ENCODE measurements around the gene CDK11A.
"Not testable (repeated sequence)": the region's sequence is repeated elsewhere in the genome, so short reads cannot be mapped to it uniquely, and the experiment has no call there.

Gene CDK11A

DNA sequence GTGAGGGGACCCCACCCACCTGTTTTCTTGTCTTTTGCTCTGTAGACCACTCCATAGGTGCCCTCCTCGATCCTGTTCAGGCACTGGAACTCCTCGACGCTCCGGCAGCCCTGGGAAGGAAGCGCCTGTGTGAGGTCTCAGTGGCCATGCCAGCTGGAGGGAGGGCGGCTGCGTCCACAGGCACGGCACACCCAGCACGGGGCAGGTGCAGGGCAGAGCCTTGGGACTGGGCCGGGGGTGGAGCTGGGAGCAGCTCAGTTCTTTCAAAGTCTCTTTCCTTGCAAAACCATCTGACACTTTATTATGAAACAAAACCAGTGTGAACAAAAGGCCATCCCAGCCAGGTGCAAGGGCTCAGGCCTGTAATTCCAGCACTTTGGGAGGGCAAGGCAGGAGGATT, 18.5 kb downstream of the CDK11A start:
- H3K27ac ChIP-seq; H3K36me3 ChIP-seq (replicated peaks); H3K4me3 ChIP-seq (ENCODE audit: low read depth, low read length); H3K27me3 ChIP-seq (replicated peaks); in situ Hi-C loops (cut with HindIII; ENCODE audit: low pct_ligation_motif_present, low sequenced_read_pairs); DNase-seq: not testable (repeated sequence)

- H3K27ac ChIP-seq; DNase-seq; in situ Hi-C loops (cut with HindIII; ENCODE audit: low pct_ligation_motif_present, low sequenced_read_pairs); H3K36me3 ChIP-seq (replicated peaks); H3K4me3 ChIP-seq (ENCODE audit: low read depth, low read length); H3K27me3 ChIP-seq (replicated peaks): not testable (repeated sequence)
Observed at GRCh38 chr1:1704284-1704957, 19.7 kb downstream of the CDK11A start.

DNA sequence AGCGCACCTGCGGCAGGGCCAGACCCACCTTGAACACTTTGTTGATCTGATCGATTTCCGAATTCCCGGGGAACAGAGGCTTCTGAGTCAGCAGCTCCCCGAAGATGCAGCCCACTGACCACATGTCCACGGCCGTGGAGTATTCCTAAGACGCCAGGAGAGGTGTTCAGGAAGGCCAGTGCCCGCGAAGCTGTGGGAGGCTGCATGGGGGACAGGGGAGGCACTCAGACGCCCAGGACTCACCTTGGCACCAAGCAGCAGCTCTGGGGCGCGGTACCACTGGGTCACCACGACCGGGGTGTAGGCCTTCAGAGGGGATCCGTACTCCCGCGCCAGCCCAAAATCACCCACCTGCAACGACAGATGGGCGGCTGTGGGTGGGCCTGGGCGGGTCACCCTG, 20.4 kb downstream of the CDK11A start:
- Histone ChIP-seq H3K27me3 (replicated peaks) (no peaks in the 10 kb centered on the region), H3K4me3 (ENCODE audit: low read depth, low read length) (no peak overlapping the region), H3K27ac (no peak overlapping the region), H3K36me3 (replicated peaks) (no peaks in the 10 kb centered on the region)
- no peak for TF ChIP-seq CTCF (IDR thresholded peaks at IDR 0.05; ENCODE audit: low read depth, low read length, missing control alignments)
- in situ Hi-C loops (cut with HindIII; ENCODE audit: low pct_ligation_motif_present, low sequenced_read_pairs), result no loop called here
- DNase-seq, result no peak

GRCh38 chr1:1702506-1702905, 21.7 kb downstream of the CDK11A start:
- in situ Hi-C loops (cut with HindIII; ENCODE audit: low pct_ligation_motif_present, low sequenced_read_pairs); DNase-seq; H3K27me3 ChIP-seq (replicated peaks); H3K27ac ChIP-seq; H3K4me3 ChIP-seq (ENCODE audit: low read depth, low read length); H3K36me3 ChIP-seq (replicated peaks): not testable (repeated sequence)

GRCh38 chr1:1700557-1700956, 23.6 kb downstream of the CDK11A start:
- H3K4me3 ChIP-seq (ENCODE audit: low read depth, low read length); H3K36me3 ChIP-seq (replicated peaks); H3K27me3 ChIP-seq (replicated peaks); in situ Hi-C loops (cut with HindIII; ENCODE audit: low pct_ligation_motif_present, low sequenced_read_pairs); DNase-seq; H3K27ac ChIP-seq: not testable (repeated sequence)

DNA sequence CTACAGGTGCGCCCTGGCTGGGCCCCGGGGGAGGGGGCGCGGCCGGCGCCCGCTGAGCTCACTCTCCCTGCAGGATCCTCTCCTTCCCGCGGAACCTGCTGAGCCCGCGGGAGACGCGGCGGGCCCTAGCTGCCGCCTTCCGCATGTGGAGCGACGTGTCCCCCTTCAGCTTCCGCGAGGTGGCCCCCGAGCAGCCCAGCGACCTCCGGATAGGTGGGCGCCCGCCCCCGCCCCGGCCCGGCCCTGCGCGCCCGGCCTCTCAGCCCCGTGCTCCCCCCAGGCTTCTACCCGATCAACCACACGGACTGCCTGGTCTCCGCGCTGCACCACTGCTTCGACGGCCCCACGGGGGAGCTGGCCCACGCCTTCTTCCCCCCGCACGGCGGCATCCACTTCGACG, 24.1 kb downstream of the CDK11A start:
- H3K36me3 ChIP-seq (replicated peaks); H3K27me3 ChIP-seq (replicated peaks); DNase-seq; in situ Hi-C loops (cut with HindIII; ENCODE audit: low pct_ligation_motif_present, low sequenced_read_pairs); H3K27ac ChIP-seq; H3K4me3 ChIP-seq (ENCODE audit: low read depth, low read length): not testable (repeated sequence)

- H3K27me3 ChIP-seq (replicated peaks); H3K27ac ChIP-seq; H3K36me3 ChIP-seq (replicated peaks); H3K4me3 ChIP-seq (ENCODE audit: low read depth, low read length); in situ Hi-C loops (cut with HindIII; ENCODE audit: low pct_ligation_motif_present, low sequenced_read_pairs); DNase-seq: not testable (repeated sequence)
Observed at GRCh38 chr1:1699061-1699460, 25.1 kb downstream of the CDK11A start.

DNA sequence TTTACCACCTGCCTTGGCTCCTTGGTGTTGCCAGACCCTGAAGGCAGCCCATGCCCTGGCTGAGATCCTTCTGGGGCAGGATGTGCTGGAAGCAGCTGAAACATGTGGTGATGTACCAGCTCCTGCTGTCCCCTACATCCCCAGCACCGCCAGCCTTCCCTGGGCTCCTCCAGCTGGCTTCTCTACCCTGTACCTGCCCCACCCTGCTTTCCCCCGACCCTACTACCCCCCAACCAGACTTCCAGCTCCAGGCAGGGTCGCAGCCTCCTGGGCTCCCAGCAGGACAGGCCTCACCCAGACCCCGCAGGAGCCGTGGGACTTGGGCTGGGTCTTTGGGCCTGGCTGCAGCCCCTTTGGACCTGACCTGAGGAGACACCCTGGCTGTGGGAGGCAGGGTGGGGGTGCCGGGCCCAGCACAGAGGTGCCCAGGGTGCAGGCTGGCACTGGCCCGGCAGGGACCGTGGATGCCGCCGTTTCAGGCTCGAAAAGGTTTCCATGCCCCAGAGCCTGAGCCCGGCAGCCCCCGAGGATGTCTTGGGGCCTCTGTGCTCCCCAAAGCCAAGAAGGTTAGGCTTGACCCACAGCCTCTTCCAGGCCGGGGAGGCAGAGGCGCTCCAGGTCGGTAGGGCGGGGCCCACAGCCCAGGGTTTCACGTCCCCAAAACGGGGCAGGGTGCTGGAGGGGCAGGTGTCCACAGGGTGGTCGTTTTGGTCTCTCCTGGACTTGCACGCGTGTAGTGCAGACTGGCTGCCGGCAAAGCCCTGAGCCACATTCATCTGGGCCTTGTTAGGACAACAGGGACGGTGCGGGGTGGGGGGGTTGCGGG, 26.6 kb downstream of the CDK11A start:
- in situ Hi-C loops (cut with HindIII; ENCODE audit: low pct_ligation_motif_present, low sequenced_read_pairs), result not testable (repeated sequence)

DNA sequence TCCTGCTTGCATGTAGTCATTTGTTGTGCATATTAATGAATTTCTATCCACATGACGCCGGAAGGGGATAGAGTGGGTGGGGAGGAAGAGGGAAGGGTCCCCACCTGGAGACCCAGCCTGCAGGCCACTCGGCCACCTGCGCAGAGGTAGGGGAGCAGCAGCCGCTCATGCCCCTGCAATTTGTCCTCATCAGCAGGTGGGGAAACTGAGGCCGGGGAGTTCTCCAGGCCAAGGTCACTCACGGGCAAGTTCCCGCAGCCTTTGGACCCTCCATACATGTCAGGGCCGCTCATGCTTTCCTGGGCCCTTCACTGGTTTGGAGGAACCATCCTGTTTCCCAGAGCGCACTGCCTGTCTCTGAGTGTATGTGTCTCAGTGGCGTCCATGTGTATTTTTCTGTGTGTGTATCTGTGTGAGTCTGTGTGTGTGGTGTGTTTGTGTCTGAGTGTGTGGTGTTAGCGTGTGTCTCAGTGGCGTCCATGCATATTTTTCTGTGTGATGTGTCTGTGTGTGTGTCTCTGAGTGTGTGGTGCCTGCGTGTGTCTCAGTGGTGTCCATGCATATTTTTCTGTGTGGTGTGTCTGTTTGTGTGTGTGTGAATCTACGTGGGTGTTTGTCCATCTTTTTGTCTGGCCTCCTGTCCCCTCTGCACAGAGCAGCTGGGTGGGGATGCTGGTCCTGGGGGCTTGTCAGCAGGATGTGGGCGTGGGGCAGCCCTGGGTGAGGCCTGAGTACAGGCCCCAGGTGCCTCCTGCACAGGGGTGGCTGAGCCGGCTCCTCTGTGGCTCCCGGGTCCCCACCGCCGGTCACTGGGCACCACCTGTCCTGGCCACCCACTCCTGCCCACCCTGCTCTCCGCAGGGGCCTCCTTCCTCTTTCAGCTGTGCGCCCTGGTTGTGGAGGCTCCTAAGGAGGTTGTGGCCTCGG, 27.5 kb downstream of the CDK11A start:
- H3K4me3 ChIP-seq (ENCODE audit: low read depth, low read length); in situ Hi-C loops (cut with HindIII; ENCODE audit: low pct_ligation_motif_present, low sequenced_read_pairs); DNase-seq; H3K27me3 ChIP-seq (replicated peaks); H3K27ac ChIP-seq; H3K36me3 ChIP-seq (replicated peaks): not testable (repeated sequence)

More for the DNA sequence above, 26.6 kb downstream of the CDK11A start:
- H3K36me3 ChIP-seq (replicated peaks); DNase-seq; H3K27me3 ChIP-seq (replicated peaks); H3K4me3 ChIP-seq (ENCODE audit: low read depth, low read length); H3K27ac ChIP-seq: not testable (repeated sequence)

Data from brain microvascular endothelial cell (primary cell).